Measurements from ENCODE around the gene HGFAC. TPM values are rescaled to one million over a fixed set of nuclear protein-coding genes. Genes with fewer than 3 reads are reported as not detected.
A peak's percentile ranks its signal among the peaks of the same experiment; 100 is the strongest.

The HGFAC gene
- total and polyA plus RNA-seq, 9 donors, result 0.15 to 2.1 (median 0.53) TPM; not detected in 2

GRCh38 chr4:3437582-3437936 lies 4.2 kb upstream of the HGFAC start:
- Histone ChIP-seq H3K4me1 (ENCODE audit: insufficient read depth) (peaks cover 3% of the 10 kb centered on the region), H3K27ac (no peak overlapping the region), H3K27me3 (no peaks in the 10 kb centered on the region), H3K9me3 (no peaks in the 10 kb centered on the region), H3K36me3 (no peaks in the 10 kb centered on the region), H3K4me3 (no peak overlapping the region)
- DNase-seq, result peak in 1 of 5 donors; percentile 21
- 86 to 93% (median 87%) methylated on average over 9 of the region's 9 CpGs for WGBS, 3 donors
- intact Hi-C loops (cut with DNase I), result no loop called here
- TF ChIP-seq CTCF (IDR thresholded peaks at IDR 0.05) (no peak), EP300 (IDR thresholded peaks at IDR 0.05) (no peak), POLR2A (IDR thresholded peaks at IDR 0.05) (no peak)

- H3K27me3 ChIP-seq, result no peaks in the 10 kb centered on the region
- peaks cover 3% of the 10 kb centered on the region for H3K4me1 ChIP-seq (ENCODE audit: insufficient read depth)
- 63 to 72% (median 65%) methylated on average over 24 to 28 of the region's 28 CpGs for WGBS, 3 donors
- no peaks in the 10 kb centered on the region for H3K9me3 ChIP-seq
- H3K36me3 ChIP-seq, result no peaks in the 10 kb centered on the region
- peak in 2 of 5 donors; percentile 33 to 43 for DNase-seq
- intact Hi-C loops (cut with DNase I), result no loop called here
- no peak overlapping the region for H3K4me3 ChIP-seq
- H3K27ac ChIP-seq, result no peak overlapping the region
- TF ChIP-seq CTCF (IDR thresholded peaks at IDR 0.05), result no peak
- no peak for TF ChIP-seq POLR2A (IDR thresholded peaks at IDR 0.05)
- no peak for TF ChIP-seq EP300 (IDR thresholded peaks at IDR 0.05)
Measured at GRCh38 chr4:3437998-3438846, 3.5 kb upstream of the HGFAC start.

GRCh38 chr4:3438847-3439180 lies 3.0 kb upstream of the HGFAC start:
- H3K4me1 ChIP-seq (ENCODE audit: insufficient read depth), result peaks cover 3% of the 10 kb centered on the region
- no peaks in the 10 kb centered on the region for H3K36me3 ChIP-seq
- WGBS, 3 donors, result 64 to 79% (median 66%) methylated on average over 7 to 10 of the region's 10 CpGs
- H3K4me3 ChIP-seq, result no peak overlapping the region
- H3K27ac ChIP-seq, result no peak overlapping the region
- TF ChIP-seq EP300 (IDR thresholded peaks at IDR 0.05), result no peak
- no peak for TF ChIP-seq CTCF (IDR thresholded peaks at IDR 0.05)
- TF ChIP-seq POLR2A (IDR thresholded peaks at IDR 0.05), result no peak
- intact Hi-C loops (cut with DNase I), result no loop called here
- no peaks in the 10 kb centered on the region for H3K9me3 ChIP-seq
- no peaks in the 10 kb centered on the region for H3K27me3 ChIP-seq
- DNase-seq, result peak in 1 of 5 donors; percentile 25

- H3K27me3 ChIP-seq, result no peaks in the 10 kb centered on the region
- peaks cover 3% of the 10 kb centered on the region for H3K4me1 ChIP-seq (ENCODE audit: insufficient read depth)
- no peaks in the 10 kb centered on the region for H3K9me3 ChIP-seq
- intact Hi-C loops (cut with DNase I), result no loop called here
- TF ChIP-seq POLR2A (IDR thresholded peaks at IDR 0.05), result no peak
- 83 to 89% (median 85%) methylated on average over 11 to 16 of the region's 16 CpGs for WGBS, 3 donors
- DNase-seq, result peak in 2 of 5 donors; percentile 28 to 46
- no peak overlapping the region for H3K4me3 ChIP-seq
- no peaks in the 10 kb centered on the region for H3K36me3 ChIP-seq
- no peak overlapping the region for H3K27ac ChIP-seq
Measured at GRCh38 chr4:3439391-3439790, 2.4 kb upstream of the HGFAC start.

- no peaks in the 10 kb centered on the region for H3K9me3 ChIP-seq
- intact Hi-C loops (cut with DNase I), result loop anchor here in 3 of 4 donors (5.0 to 10.0 kb wide), 4 partner anchors 95 to 335 kb away; no protein-coding TSS in a partner anchor
- no peaks in the 10 kb centered on the region for H3K27me3 ChIP-seq
Measured at GRCh38 chr4:3440011-3440410, 1.8 kb upstream of the HGFAC start.

More at GRCh38 chr4:3440011-3440410, 1.8 kb upstream of the HGFAC start:
- WGBS, 3 donors, result 54 to 69% (median 68%) methylated on average over 7 of the region's 7 CpGs
- no peak overlapping the region for H3K27ac ChIP-seq
- H3K36me3 ChIP-seq, result no peaks in the 10 kb centered on the region
- no peak overlapping the region for H3K4me3 ChIP-seq
- TF ChIP-seq CTCF (IDR thresholded peaks at IDR 0.05), result no peak
- TF ChIP-seq POLR2A (IDR thresholded peaks at IDR 0.05), result no peak
- TF ChIP-seq EP300 (IDR thresholded peaks at IDR 0.05), result no peak
- DNase-seq, result peak in 1 of 5 donors; percentile 16
- H3K4me1 ChIP-seq (ENCODE audit: insufficient read depth), result peaks cover 3% of the 10 kb centered on the region

Data from ovary (tissue), 9 donors.